ENCODE data around the gene NCKAP5.

Gene NCKAP5

DNA sequence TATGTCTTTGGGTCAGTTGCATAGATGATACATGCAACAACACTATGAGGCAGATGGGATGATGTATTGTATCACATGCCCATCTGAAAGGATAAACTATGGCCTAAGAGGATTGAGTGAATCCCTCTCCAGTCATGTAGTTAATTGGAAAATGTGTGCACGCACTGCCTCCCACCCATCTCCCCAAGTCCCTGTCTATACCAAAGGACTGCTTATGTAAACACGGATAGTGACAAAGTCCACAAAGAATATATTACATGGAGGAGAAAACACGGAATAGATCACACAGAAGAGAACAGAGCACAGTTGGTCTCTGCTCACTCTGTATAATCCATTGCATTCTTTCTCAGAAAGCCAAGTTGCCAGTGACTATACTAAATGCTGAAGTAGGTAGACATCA, 82.4 kb downstream of the NCKAP5 start:
- H3K9me3 Mint-ChIP-seq: no peaks in the 10 kb centered on the region
- TF ChIP-seq, protein P1, sequence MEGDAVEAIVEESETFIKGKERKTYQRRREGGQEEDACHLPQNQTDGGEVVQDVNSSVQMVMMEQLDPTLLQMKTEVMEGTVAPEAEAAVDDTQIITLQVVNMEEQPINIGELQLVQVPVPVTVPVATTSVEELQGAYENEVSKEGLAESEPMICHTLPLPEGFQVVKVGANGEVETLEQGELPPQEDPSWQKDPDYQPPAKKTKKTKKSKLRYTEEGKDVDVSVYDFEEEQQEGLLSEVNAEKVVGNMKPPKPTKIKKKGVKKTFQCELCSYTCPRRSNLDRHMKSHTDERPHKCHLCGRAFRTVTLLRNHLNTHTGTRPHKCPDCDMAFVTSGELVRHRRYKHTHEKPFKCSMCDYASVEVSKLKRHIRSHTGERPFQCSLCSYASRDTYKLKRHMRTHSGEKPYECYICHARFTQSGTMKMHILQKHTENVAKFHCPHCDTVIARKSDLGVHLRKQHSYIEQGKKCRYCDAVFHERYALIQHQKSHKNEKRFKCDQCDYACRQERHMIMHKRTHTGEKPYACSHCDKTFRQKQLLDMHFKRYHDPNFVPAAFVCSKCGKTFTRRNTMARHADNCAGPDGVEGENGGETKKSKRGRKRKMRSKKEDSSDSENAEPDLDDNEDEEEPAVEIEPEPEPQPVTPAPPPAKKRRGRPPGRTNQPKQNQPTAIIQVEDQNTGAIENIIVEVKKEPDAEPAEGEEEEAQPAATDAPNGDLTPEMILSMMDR (IDR thresholded peaks at IDR 0.05; ENCODE audit: unreplicated experiment in 3 of 3): no peak
- H3K27me3 Mint-ChIP-seq (ENCODE audit: low read depth): no peaks in the 10 kb centered on the region
- H3K4me1 Mint-ChIP-seq: peaks cover 55% of the 10 kb centered on the region
- no peaks in the 10 kb centered on the region for H3K36me3 Mint-ChIP-seq (ENCODE audit: low read depth)
- H3K4me3 Mint-ChIP-seq: no peak overlapping the region
- peak overlapping the region; percentile 73 to 94 (median 88) for H3K27ac Mint-ChIP-seq

DNA sequence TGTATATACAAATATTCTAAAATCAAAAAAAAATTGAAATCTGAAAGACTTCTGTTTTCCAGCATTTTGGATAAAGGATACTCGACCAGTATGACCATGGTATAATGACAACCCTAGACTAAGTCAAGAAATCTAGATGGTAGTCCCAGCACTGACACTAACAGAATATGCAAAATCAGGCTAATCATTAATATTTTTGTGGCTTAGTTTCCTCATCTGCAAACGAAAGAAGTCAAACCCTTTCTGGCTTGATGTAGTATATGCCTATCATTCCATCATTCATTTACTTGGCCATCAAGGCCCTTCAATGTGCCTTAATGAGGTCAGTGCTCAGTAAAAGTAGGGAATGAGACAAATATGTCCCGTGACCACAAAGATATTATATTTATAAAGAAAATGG, 83.5 kb downstream of the NCKAP5 start:
- no peak overlapping the region for H3K4me3 Mint-ChIP-seq
- TF ChIP-seq, protein P1 (IDR thresholded peaks at IDR 0.05; ENCODE audit: unreplicated experiment in 3 of 3): no peak
- no peak overlapping the region for H3K27ac Mint-ChIP-seq
- peaks cover 47% of the 10 kb centered on the region for H3K4me1 Mint-ChIP-seq
- H3K27me3 Mint-ChIP-seq (ENCODE audit: low read depth): no peaks in the 10 kb centered on the region
- no peaks in the 10 kb centered on the region for H3K36me3 Mint-ChIP-seq (ENCODE audit: low read depth)
- H3K9me3 Mint-ChIP-seq: no peaks in the 10 kb centered on the region

DNA sequence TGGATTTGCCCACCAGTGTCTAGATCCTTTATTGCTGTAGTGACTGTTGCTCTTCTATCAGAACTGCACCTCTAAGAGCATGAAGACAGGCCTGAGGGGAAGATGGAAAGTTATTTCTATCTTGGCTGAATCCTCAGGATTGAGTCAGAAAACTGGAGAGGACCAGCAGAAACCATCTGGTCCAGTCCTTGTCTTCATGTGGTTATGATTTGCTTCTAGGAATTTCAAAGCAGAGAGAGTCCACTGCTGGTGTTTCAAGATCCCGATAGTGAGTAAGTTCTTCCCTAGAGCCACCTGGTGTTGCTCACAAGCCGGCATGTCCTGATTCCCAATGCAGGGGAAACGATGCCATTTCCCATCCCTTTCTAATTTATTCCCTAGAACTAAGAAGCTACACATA, 84.2 kb downstream of the NCKAP5 start:
- H3K27ac Mint-ChIP-seq: peak overlapping the region in 2 of 3 experiments; percentile 42 to 44
- no peaks in the 10 kb centered on the region for H3K27me3 Mint-ChIP-seq (ENCODE audit: low read depth)
- H3K9me3 Mint-ChIP-seq: no peaks in the 10 kb centered on the region
- H3K36me3 Mint-ChIP-seq (ENCODE audit: low read depth): no peaks in the 10 kb centered on the region
- H3K4me3 Mint-ChIP-seq: no peak overlapping the region
- TF ChIP-seq, protein P1 (IDR thresholded peaks at IDR 0.05; ENCODE audit: unreplicated experiment in 3 of 3): no peak
- peaks cover 44% of the 10 kb centered on the region for H3K4me1 Mint-ChIP-seq

DNA sequence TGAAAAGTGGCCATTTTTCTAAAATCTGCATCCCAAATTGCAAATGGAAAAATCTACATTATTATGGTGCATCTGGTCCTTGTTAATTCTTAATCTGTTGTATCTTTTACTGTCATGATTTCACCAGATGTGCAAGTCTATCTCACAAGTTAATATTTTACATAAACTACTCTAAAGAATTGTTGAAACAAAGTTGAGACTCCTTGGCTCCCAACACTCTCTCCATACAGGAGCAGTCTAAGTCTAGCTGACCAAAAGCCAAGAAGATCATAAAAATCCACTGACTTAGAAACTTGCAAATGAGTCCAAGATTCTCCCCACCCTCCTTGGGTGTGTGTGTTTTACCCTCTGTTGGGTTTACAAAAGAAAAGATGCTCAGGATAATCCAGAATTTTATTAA, 85.1 kb downstream of the NCKAP5 start:
- TF ChIP-seq, protein P1 (IDR thresholded peaks at IDR 0.05; ENCODE audit: unreplicated experiment in 3 of 3): no peak
- H3K27ac Mint-ChIP-seq: peak overlapping the region; percentile 37 to 49 (median 44)
- no peaks in the 10 kb centered on the region for H3K27me3 Mint-ChIP-seq (ENCODE audit: low read depth)
- no peak overlapping the region for H3K4me3 Mint-ChIP-seq
- peaks cover 42% of the 10 kb centered on the region for H3K4me1 Mint-ChIP-seq
- no peaks in the 10 kb centered on the region for H3K9me3 Mint-ChIP-seq
- H3K36me3 Mint-ChIP-seq (ENCODE audit: low read depth): no peaks in the 10 kb centered on the region

DNA sequence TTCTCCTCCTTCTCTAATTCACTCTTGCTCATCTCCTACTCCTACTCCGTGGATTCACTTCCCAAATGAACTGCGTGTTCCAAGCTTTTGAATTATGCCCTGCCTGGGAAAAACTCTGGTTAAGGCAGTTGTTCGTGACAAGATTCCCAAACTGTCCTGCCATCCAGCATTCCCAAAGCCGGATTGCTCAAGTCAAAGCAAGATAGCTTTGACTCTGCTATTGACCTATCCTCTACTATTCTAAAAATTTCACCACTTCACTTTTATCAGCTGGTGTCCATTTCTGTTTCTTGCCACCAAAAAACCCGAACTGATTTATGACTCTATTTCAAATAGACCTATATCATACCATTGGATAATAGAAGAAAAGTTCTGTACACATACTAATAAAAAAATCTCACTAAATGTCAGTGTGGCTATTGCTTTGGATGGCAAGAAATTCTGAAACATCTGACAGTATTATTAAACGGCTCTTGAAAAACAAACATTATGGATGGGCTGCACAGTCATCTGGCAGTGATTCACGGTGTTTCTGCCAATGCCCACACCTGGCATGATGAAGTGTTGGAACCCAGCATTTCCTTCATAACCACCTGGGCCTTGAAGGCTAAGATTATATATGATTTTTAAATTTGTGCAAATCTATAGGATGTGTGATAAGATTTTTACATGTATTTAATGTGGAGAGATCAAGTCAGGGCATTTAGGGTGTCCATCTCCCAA, 87.4 kb downstream of the NCKAP5 start:
- peaks cover 23% of the 10 kb centered on the region for H3K4me1 Mint-ChIP-seq

More for the DNA sequence above, 87.4 kb downstream of the NCKAP5 start:
- no peak overlapping the region for H3K27ac Mint-ChIP-seq
- H3K9me3 Mint-ChIP-seq: no peaks in the 10 kb centered on the region
- TF ChIP-seq, protein P1 (IDR thresholded peaks at IDR 0.05; ENCODE audit: unreplicated experiment in 3 of 3): no peak
- no peaks in the 10 kb centered on the region for H3K27me3 Mint-ChIP-seq (ENCODE audit: low read depth)
- no peak overlapping the region for H3K4me3 Mint-ChIP-seq
- H3K36me3 Mint-ChIP-seq (ENCODE audit: low read depth): no peaks in the 10 kb centered on the region

Data from nephron (organoid).